ENCODE data around the gene TRPM5. TPM values are rescaled to one million over a fixed set of nuclear protein-coding genes. Genes with fewer than 3 reads are reported as not detected.

The TRPM5 gene
- total and polyA plus RNA-seq, 5 donors from 2014 or later = 0.17 TPM; not detected in 4

DNA sequence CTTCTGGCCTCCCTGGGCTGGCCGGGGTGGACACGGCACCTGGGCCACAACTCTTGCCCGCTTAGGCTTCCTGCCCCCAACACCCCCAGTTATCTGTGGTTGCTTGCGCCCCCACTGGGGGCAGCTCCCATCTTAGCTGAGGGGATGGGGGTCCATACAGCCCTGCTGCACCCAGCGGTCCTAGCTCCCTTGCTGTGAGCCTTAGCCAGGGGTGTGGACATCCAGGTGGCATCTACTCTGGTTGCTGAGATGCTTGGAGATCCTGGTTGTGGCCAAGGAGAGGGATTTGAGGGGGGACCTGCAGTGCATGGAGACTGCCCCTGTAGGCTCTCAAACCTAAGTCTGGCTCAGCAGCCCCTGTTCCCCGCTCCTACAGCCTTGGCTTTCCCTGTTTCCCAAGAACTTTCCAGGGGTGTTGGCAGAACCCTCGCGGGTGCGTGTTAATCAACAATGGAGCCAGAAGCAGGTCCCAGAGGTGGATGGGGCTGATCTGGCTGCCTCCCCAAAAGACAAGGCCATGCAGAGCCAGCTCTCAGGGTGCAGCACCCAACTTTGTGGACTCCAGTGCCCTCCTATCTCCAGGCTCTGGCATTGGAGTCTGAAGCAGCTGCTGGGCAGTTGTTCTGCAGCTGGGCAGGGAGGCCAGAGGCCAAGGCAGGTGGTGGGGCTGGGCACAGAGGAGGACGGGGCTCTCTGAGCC is 3.8 kb upstream of the TRPM5 start:
- Histone ChIP-seq H3K27me3 (ENCODE audit: control insufficient read depth, insufficient read depth, low read length) (no peaks in the 10 kb centered on the region), H3K4me1 (ENCODE audit: control insufficient read depth, insufficient read depth, low read length, poor library complexity, severe bottlenecking) (peaks cover 44% of the 10 kb centered on the region), H3K36me3 (ENCODE audit: control insufficient read depth, insufficient read depth, low read length) (no peaks in the 10 kb centered on the region), H3K4me3 (ENCODE audit: low read depth, low read length) (no peak overlapping the region), H3K9me3 (ENCODE audit: control insufficient read depth in 2 of 2, low read length in 2 of 2) (no peaks in the 10 kb centered on the region), H3K27ac (ENCODE audit: insufficient read depth, low read length, poor library complexity, severe bottlenecking) (no peak overlapping the region)
- Mint-ChIP-seq H3K27ac (no peak overlapping the region), H3K27me3 (no peaks in the 10 kb centered on the region), H3K4me3 (peak overlapping the region in 3 of 4 donors; percentile 85 to 95 (median 93)), H3K4me1 (peaks cover 0 to 39% (median 14%) of the 10 kb centered on the region in 4 donors), H3K9me3 (no peaks in the 10 kb centered on the region), H3K36me3 (peaks cover 4% of the 10 kb centered on the region)
- DNase-seq (no peak), ATAC-seq (ENCODE audit: low read depth in 2 of 2) (no peak)

DNA sequence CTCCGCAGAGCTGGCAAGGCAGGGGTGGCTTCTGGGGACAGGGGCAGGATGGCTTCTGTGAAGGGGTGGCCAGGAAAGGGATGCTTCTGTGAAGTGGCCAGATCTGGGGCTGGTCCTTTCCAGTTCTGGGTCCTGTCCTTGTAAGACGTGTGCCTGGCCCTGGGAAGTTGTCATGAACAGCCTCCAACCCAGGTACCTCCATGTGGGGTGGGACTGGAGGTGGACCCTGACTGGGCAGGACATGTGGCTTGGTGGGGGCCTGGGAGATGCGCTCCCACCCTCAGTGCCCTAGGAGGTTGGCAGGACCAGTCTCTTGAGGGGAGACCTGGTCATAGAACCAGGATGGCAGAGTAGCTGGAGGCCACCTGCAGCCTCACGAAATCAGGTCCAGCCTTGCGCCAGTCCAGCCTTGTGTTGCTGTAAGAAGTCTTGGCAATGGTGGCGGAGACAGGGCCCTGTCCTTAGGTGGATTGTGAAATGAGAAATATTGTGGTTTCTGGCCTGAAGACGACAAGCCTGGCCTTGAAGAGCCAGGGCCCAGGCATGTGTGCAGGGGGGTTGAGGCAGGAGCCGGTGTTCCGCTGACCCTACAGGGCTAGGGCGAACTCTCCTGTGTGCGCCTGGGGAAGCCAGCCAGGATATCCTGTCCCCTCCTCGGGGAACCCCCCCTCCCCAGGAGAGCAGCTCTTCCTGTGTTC is 3.1 kb upstream of the TRPM5 start:
- no peaks in the 10 kb centered on the region for H3K27me3 ChIP-seq (ENCODE audit: control insufficient read depth, insufficient read depth, low read length)
- H3K9me3 ChIP-seq (ENCODE audit: control insufficient read depth in 2 of 2, low read length in 2 of 2) = no peaks in the 10 kb centered on the region
- Mint-ChIP-seq H3K27ac (peak overlapping the region in 2 of 3 donors; percentile 81 to 83), H3K27me3 (no peaks in the 10 kb centered on the region), H3K9me3 (no peaks in the 10 kb centered on the region), H3K4me3 (peak overlapping the region; percentile 85 to 95 (median 94)), H3K36me3 (no peaks in the 10 kb centered on the region), H3K4me1 (peaks cover 6 to 46% (median 21%) of the 10 kb centered on the region in 4 donors)
- no peaks in the 10 kb centered on the region for H3K36me3 ChIP-seq (ENCODE audit: control insufficient read depth, insufficient read depth, low read length)
- no peak overlapping the region for H3K27ac ChIP-seq (ENCODE audit: insufficient read depth, low read length, poor library complexity, severe bottlenecking)
- H3K4me1 ChIP-seq (ENCODE audit: control insufficient read depth, insufficient read depth, low read length, poor library complexity, severe bottlenecking) = peaks cover 51% of the 10 kb centered on the region
- peak in 1 of 3 donors; percentile 39 for DNase-seq
- ATAC-seq (ENCODE audit: low read depth in 2 of 2) = no peak
- H3K4me3 ChIP-seq (ENCODE audit: low read depth, low read length) = peak overlapping the region; percentile 50

DNA sequence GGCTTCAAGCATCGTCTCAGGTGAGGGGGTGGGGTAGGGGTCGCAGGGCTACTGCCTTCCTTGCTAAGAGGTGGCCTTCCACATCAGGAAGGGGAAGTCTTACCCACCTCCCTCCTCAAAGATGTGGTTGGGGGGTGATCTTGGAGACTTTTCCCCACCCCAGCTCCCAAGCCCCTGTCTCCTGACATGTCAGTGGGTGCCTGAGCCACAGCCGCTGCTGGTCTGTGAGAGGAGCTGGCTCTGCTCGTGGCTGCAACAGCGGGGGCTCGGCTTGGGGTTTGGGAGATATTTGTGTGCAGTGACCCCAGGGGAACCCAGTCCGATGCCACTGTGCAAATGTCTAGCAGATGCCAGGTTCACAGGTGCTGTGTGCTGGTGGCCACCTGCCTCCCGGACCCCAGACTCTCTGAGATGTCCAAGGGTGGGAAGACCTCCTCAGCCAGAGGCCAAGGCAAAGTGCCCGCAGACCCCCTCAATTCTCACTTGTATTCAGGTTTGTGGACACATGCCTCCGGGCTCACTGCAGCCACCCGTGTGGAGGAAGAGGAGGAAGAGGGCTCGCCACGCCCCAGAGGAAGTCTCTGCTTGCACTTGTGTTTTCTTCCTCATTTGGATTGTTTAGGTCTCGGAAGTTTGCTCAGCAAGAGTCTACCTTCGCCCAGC is 2.4 kb upstream of the TRPM5 start:
- peak overlapping the region in 2 of 3 donors; percentile 81 to 83 for H3K27ac Mint-ChIP-seq
- H3K27me3 Mint-ChIP-seq = no peaks in the 10 kb centered on the region
- ATAC-seq (ENCODE audit: low read depth in 2 of 2) (no peak), DNase-seq (peak in 1 of 3 donors; percentile 47)
- peaks cover 6 to 52% (median 25%) of the 10 kb centered on the region in 4 donors for H3K4me1 Mint-ChIP-seq
- no peaks in the 10 kb centered on the region for H3K9me3 ChIP-seq (ENCODE audit: control insufficient read depth in 2 of 2, low read length in 2 of 2)
- no peaks in the 10 kb centered on the region for H3K36me3 ChIP-seq (ENCODE audit: control insufficient read depth, insufficient read depth, low read length)
- H3K36me3 Mint-ChIP-seq = no peaks in the 10 kb centered on the region
- no peaks in the 10 kb centered on the region for H3K9me3 Mint-ChIP-seq
- H3K4me1 ChIP-seq (ENCODE audit: control insufficient read depth, insufficient read depth, low read length, poor library complexity, severe bottlenecking) = peaks cover 54% of the 10 kb centered on the region
- no peak overlapping the region for H3K27ac ChIP-seq (ENCODE audit: insufficient read depth, low read length, poor library complexity, severe bottlenecking)
- H3K27me3 ChIP-seq (ENCODE audit: control insufficient read depth, insufficient read depth, low read length) = no peaks in the 10 kb centered on the region
- H3K4me3 Mint-ChIP-seq = peak overlapping the region; percentile 85 to 95 (median 94)
- H3K4me3 ChIP-seq (ENCODE audit: low read depth, low read length) = peak overlapping the region; percentile 50

GRCh38 chr11:2445746-2446551 is 1.6 kb upstream of the TRPM5 start:
- H3K27ac ChIP-seq (ENCODE audit: insufficient read depth, low read length, poor library complexity, severe bottlenecking) = no peak overlapping the region
- no peaks in the 10 kb centered on the region for H3K27me3 Mint-ChIP-seq
- H3K4me3 Mint-ChIP-seq = peak overlapping the region; percentile 93 to 95 (median 94)
- H3K27ac Mint-ChIP-seq = peak overlapping the region in 2 of 3 donors; percentile 48 to 65
- no peaks in the 10 kb centered on the region for H3K36me3 Mint-ChIP-seq
- H3K4me1 ChIP-seq (ENCODE audit: control insufficient read depth, insufficient read depth, low read length, poor library complexity, severe bottlenecking) = peaks cover 54% of the 10 kb centered on the region
- no peaks in the 10 kb centered on the region for H3K9me3 ChIP-seq (ENCODE audit: control insufficient read depth in 2 of 2, low read length in 2 of 2)
- H3K4me3 ChIP-seq (ENCODE audit: low read depth, low read length) = peak overlapping the region; percentile 37
- H3K9me3 Mint-ChIP-seq = no peaks in the 10 kb centered on the region
- H3K4me1 Mint-ChIP-seq = peaks cover 6 to 53% (median 25%) of the 10 kb centered on the region in 4 donors
- DNase-seq (no peak), ATAC-seq (ENCODE audit: low read depth in 2 of 2) (no peak)
- no peaks in the 10 kb centered on the region for H3K36me3 ChIP-seq (ENCODE audit: control insufficient read depth, insufficient read depth, low read length)
- no peaks in the 10 kb centered on the region for H3K27me3 ChIP-seq (ENCODE audit: control insufficient read depth, insufficient read depth, low read length)

DNA sequence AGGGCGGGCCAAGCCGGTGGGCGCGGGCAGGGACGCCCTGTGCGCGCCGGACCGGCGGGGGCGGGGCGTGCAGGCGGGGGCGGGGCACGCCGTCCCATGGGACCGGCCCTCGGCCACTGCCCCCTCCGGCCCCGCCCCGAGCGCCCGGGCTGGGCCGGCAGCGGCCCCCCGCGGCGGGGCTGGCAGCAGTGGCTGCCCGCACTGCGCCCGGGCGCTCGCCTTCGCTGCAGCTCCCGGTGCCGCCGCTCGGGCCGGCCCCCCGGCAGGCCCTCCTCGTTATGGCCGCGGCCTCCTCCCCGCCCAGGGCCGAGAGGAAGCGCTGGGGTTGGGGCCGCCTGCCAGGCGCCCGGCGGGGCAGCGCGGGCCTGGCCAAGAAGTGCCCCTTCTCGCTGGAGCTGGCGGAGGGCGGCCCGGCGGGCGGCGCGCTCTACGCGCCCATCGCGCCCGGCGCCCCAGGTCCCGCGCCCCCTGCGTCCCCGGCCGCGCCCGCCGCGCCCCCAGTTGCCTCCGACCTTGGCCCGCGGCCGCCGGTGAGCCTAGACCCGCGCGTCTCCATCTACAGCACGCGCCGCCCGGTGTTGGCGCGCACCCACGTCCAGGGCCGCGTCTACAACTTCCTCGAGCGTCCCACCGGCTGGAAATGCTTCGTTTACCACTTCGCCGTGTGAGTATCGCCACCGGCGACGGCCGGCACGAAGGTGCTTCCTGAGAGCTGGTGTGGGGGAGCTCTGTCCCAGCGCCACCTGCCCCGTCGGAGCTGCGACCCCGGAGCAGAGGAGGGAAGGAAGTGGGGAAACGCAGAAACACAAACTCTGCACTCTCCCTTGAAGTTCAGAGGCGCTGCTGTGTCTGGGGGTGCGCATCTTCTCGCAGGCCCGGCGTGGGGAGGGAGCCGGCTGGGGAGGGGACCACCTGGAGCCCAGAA is 769 bp upstream of the TRPM5 start, which contains the start of gene KCNQ1:
Gene KCNQ1, plus strand, starts transcription at position 188 of the 925 bp plus-strand sequence. Its CDS starts 91 bp downstream, at position 279.
- peak within 1 kb of the TSS; percentile 33 for H3K27ac ChIP-seq (ENCODE audit: insufficient read depth, low read length, poor library complexity, severe bottlenecking)
- H3K27ac Mint-ChIP-seq = peak within 1 kb of the TSS in 2 of 3 donors; percentile 65 to 86
- peak; percentile 37 to 64 (median 40) for DNase-seq
- H3K36me3 ChIP-seq (ENCODE audit: control insufficient read depth, insufficient read depth, low read length) = no peaks in the 10 kb centered on the region
- H3K4me1 Mint-ChIP-seq = peaks cover 6 to 52% (median 25%) of the 10 kb centered on the region in 4 donors
- H3K27me3 ChIP-seq (ENCODE audit: control insufficient read depth, insufficient read depth, low read length) = no peaks in the 10 kb centered on the region
- no peaks in the 10 kb centered on the region for H3K36me3 Mint-ChIP-seq
- peaks cover 54% of the 10 kb centered on the region for H3K4me1 ChIP-seq (ENCODE audit: control insufficient read depth, insufficient read depth, low read length, poor library complexity, severe bottlenecking)
- ATAC-seq (ENCODE audit: low read depth in 2 of 2) = peak; percentile 38 to 47
- H3K9me3 Mint-ChIP-seq = no peaks in the 10 kb centered on the region
- H3K9me3 ChIP-seq (ENCODE audit: control insufficient read depth in 2 of 2, low read length in 2 of 2) = no peaks in the 10 kb centered on the region
- peak within 1 kb of the TSS; percentile 93 to 95 (median 94) for H3K4me3 Mint-ChIP-seq
- H3K27me3 Mint-ChIP-seq = no peaks in the 10 kb centered on the region
- H3K4me3 ChIP-seq (ENCODE audit: low read depth, low read length) = peak within 1 kb of the TSS; percentile 37

GRCh38 chr11:2443406-2443805 is 908 bp downstream of the TRPM5 start:
- DNase-seq = no peak
- peaks cover 7% of the 10 kb centered on the region for H3K27me3 Mint-ChIP-seq
- Histone ChIP-seq H3K27me3 (ENCODE audit: control insufficient read depth, insufficient read depth, low read length) (no peaks in the 10 kb centered on the region), H3K4me3 (ENCODE audit: low read depth, low read length) (no peak overlapping the region), H3K4me1 (ENCODE audit: control insufficient read depth, insufficient read depth, low read length, poor library complexity, severe bottlenecking) (peaks cover 52% of the 10 kb centered on the region), H3K36me3 (ENCODE audit: control insufficient read depth, insufficient read depth, low read length) (no peaks in the 10 kb centered on the region), H3K27ac (ENCODE audit: insufficient read depth, low read length, poor library complexity, severe bottlenecking) (peak overlapping the region; percentile 23), H3K9me3 (ENCODE audit: control insufficient read depth in 2 of 2, low read length in 2 of 2) (no peaks in the 10 kb centered on the region)
- H3K4me3 Mint-ChIP-seq = peak overlapping the region; percentile 63 to 85 (median 76)
- H3K4me1 Mint-ChIP-seq = peaks cover 11 to 46% (median 25%) of the 10 kb centered on the region in 4 donors
- peak overlapping the region in 2 of 3 donors; percentile 72 to 85 for H3K27ac Mint-ChIP-seq
- no peaks in the 10 kb centered on the region for H3K9me3 Mint-ChIP-seq
- H3K36me3 Mint-ChIP-seq = no peaks in the 10 kb centered on the region
- ATAC-seq (ENCODE audit: low read depth in 2 of 2) = no peak

Data from CD4-positive, CD25-positive, alpha-beta regulatory T cell (primary cell).